Right lung (tissue), 5 donors: ENCODE measurements around the gene KDM4B. TPM values are rescaled to one million over a fixed set of nuclear protein-coding genes. Genes with fewer than 3 reads are reported as not detected.

Experiments used
- DNase-seq, 2 donors: peaks; one replicate each; pipeline ENCODE4 v3.0.0-alpha.2; 2013
- polyA plus RNA-seq, 5 donors: library from polyadenylated mRNA; unstranded; fragments of 120-200 nt; gene quantifications; one replicate each; pipeline versions ENCODE4 v1.2.1 to v1.2.3, GENCODE V29; 2013; ENCODE audit warnings: inconsistent platforms in 1 of 5, low replicate concordance in 1 of 5; ENCODE audit not compliant: insufficient read length in 5 of 5, insufficient read depth in 1 of 5

KDM4B gene
- polyA plus RNA-seq, 5 donors: 19.1 to 34.8 (median 24.8) TPM

DNA sequence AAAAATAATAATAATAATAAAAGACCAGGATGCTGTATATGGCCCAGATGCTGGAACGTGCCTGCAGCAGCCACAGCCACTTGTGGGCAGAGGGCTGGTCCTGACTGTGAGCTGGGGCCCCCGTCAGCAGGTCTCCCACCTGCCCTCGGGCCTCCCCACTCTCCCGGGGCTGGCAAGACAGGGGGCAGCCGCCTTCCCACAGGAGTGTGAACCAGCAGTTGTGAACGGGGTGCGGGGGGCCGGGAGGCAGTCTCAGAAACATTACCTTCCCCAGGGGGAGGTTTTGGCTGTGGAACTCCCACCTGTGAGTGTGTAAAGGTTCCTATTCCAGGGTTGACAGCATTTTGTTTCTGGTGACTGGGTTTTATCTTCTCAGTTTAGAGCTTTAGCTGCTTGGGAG lies 151.4 kb downstream of the KDM4B start:
- DNase-seq: no peak

DNA sequence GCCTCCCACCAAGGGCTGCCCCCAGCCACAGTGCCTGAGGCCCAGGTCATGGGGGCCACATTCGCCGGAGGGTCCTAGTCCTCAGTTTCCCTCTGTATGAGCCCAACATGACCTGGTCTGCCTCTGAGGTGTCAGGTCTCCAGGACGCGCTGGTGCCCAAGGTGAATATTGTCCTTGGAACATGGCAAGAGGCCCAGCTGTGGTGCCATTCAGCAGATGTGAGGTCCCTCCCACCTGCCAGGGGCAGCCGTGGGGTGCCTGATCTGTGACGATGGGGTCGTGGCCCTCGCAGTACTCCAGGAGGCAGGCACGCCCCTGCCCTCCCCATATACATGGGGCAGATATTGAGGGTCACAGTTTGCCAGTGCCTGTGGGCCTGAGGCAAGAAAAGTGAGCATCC lies 151.9 kb downstream of the KDM4B start:
- DNase-seq: no peak

DNA sequence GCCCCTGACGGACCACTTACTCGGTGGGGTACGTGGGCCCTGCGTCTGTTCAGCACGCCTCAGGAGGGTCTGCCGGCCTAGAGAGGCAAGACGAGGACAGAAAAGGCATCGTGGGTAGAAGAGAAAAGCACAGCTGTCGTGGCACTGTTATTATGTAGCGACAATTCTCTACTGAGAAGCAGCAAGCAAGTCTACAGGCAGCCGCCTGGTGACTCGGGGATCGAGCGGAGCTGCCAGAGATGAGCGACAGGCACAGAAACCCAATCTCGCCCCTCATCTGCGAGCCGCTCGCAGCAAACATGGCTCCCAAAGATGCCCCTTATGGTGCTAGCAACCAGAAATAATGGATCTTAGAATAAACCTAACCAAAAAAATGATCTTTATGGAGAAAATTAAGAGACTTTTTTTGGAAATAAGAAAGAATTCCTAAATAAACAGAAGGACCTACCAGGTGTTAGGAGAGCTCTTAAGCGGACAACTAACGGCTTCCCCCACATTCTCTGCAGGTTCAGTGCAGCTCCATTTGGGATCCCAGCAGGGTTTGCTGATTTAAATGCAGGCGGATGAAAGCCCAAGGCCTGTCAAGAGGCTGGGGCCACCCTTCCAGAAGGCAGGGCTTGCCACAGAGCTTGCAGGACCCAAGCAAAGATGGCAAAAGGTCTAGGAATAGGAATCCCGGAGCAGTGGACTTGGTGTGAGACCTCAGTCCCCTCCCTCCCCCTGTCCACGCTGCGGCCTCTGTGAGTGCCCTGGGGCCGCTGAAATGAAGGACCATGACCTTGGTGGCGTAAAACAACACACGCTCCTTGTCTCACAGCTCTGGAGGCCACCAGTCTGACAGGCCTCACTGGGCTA lies 152.6 kb downstream of the KDM4B start:
- DNase-seq: no peak

DNA sequence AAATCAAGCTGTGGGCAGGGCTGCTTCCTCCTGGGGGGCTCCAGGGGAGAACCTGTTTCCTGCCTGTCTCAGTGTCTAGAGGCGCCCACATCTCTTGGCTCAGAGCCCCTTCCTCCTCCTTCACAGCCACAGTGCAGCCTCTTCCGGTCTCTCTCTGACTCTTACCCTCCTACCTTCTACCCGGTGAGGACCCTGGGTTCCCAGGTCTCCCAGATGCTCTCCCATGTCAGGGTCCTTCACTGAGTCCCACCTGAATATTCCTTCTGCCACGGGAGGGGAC lies 153.1 kb downstream of the KDM4B start:
- DNase-seq: no peak

DNA sequence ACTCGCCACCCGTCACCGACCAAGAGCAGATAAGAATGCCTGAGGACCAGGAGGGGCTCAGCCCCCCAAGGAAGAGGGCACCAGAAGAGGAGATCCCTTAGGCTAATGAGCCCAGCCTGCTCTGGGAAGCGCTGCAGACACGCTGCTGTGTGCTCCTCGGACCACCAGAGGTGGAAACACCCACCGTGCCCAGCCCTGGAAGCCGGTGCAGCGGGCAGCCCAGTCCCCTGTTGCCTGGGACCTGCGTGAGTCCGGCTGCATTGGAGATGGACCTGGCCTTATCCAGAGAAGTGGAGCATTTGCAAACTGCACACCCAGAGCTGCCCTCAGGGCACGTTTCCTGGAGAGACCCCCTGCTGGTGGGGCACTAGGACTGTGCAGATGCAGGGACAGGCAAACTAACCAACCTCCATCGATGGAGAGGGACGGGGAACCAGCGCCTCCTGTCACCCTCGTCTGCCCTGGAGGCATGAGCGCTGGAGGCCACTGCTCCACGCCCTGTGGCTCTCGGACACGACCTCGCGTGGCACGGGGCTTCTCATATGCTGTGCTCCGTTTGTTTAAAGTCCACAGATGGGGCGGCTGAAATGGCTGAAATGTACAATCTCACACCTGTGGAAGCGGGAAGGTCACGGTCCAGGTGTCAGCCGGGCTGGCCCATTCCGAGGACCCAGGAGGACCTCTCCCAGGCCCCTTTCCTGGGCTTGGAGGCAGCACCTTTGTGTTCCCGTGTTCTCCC lies 153.9 kb downstream of the KDM4B start:
- DNase-seq: no peak

DNA sequence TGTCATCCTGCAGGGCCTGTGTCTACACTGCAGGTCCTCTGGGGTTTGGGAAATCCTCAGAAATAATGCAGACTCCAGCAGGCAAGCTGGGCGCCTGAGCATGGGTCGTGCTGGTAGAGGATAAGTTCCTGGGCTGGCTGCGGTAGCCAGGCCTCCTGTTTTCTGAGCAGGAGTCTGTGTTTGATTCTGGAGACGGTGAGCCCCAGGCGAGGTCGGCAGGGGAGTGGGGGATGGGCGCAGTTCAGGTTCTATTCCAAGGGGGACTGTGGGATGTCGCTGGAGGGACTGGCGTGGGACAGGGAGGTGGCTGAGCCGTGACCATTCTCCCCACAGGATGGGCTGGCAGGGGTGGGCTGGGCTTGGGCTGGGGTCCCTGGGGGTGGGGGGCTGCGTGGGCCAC lies 154.7 kb downstream of the KDM4B start:
- no peak for DNase-seq

DNA sequence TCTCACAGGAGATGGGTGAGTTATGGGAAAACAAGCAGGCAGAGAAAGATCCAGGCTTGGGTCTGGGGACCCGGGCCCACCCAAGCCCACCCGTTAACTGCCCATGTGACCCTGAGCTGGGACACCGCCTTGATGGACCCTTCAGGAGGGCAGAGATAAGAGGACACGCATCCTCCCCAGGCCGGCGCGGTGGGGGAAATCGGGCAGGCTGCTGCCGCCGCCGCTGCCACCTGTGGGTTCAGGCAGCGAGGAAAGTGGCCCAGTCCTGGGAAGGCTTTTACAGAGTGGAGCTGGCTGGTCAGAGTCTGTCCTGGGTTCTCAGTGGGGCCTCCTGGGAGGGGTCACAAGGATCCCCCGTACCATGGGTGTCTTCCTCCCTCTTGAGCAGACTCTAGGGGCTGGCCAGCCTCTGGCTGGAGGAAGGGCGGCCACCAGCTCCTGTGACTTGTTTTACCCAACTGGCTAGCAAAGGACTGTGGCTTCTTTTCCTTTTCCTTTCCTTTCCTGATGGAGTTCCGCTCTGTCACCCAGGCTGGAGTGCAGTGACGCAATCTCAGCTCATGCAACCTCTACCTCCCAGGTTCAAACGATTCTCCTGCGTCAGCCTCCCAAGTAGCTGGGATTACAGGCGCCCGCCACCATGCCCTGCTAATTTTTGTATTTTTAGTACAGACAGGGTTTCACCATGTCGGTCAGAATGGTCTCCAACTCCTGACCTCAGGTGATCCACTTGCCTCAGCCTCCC lies 155.4 kb downstream of the KDM4B start:
- no peak for DNase-seq

DNA sequence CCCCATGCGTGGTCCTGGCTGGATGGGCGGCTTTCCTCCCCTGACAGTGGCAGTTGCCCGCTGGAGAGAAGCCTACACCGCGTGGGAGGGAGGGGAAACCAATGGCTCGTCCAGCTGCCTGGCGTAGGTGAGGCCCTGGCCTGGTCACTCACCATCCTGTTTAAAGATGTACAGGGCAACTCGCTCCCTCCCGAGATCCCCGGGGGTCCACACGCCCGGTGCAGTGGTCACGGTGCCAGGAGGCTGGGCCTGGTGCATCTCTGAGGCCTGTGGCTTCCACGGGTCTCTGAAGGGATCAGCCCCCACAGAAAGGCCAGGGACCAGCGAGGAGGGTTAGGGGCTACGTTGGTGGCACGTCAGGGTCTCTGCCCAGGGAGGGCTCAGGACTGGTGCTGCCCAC lies 156.5 kb downstream of the KDM4B start:
- DNase-seq: no peak

DNA sequence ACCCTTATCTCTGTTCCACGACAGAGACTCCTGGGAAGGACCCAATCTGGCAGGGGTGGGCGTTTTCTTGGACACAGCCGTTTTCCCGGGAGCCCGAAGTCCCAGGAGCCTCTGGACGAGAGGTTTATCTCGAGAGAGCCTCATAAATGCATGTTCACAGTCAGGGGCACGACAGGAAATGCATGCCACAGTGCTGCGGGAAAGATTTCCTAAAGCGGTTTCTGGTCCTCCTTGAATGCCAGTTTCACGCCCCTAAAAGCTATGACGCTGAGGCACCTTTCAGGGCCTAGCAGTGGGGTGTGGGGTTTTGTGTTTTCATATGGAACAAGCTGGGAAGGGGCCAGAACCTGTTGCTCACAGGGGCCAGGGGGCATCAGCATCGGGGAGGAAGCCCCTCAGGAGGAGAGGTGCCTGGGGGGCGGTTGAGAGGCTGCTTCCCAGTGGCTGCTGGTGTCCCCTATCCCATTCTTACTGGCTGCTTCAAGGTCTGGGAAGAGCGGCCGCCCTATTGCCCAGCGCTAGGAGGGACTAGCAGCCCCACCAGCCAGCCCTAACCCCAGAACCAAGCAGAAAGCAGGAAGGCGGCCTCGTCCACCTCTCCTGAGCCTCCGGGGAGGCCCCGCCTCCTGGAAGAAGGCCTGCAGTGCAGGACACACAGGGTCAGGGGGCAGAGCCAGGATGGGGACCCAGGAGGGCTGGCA lies 157.0 kb downstream of the KDM4B start:
- no peak for DNase-seq

DNA sequence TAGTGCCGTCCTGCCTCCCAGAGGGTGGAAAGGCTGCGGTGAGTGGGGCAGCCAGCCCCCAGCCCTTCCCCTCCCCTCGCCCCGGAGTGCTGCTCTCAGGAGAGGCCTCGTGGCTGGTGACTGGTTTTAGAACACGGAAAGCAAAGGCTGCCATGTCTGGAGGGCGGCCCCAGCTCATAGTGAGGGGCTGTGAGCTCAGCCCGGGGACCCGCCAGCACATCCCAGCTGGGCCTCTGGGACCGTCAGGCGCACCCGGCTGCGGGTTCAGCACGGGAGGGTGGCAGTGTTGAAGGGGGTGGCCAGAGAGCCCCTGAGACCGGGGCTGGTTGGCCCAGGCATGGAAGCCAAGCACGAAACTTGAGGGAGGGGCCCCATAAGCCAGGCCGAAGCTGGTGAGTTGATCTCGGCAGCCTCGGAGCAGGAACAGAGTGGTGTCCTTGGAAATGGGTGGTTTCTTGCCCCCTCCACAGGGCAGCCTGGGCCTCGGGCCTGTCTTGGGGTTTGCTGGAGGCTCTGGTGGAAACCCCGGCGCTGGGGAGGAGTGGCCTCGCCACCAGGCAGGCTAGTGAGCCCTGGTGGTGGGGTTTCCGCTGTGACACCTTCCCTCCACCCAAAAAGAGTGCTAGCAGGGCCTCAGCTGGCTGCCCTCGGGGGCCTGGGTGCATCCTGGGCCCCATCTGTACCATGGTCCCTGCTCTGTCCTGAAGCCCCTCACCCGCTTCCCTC lies 157.7 kb downstream of the KDM4B start:
- no peak for DNase-seq

DNA sequence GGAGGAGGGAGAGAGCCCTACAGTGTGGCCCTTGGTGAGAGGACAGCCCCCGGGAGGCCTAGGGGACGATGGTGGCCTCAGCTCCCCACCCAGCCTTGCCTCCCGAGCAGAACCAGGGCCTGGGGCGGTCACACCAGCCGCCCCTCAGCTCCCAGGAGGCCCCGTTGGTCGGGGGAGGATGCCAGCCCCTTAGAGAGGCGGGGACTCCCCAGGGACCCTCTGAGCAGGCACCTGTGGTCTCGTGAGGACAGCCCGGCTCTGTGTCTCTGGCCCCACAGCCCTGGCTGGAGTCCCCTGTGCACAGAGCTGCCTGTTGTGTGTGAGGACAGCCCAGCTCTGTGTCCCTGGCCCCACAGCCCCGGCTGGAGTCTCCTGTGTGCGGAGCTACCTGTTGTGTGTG lies 158.8 kb downstream of the KDM4B start:
- DNase-seq: no peak

DNA sequence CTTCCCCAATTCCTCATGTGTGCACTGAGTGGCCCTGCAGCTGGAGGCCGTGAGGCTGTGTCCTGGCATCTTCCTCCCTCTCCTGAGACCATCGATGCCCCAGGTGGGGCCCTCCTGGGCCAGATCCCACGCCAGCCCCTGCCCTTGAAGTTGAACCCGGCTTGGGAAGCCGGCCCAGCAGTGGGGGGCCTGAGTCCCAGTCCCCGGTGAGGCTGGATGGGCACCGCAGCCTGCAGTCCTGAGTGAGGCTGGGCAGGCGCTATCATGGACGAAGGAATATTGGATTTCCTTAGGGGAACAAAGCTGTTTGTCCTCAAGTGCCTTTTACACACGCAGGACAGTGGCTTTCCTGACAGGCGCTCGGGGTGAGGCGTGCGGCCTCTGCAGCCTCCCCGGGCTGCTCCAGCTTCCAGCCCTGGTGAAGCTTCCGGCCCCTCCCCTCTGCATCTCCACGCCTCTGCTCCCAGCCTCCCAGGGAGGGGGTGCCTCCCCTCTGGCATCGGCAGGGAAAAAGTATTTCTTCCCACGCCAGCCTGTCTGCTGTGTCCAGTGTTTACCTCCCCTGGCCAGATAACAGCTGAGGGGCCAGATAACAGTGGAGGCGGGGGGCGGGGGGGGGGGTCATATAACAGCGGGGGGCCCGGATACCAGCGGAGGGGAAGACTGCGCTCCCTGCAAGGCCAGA lies 159.5 kb downstream of the KDM4B start:
- peak; percentile 55 to 62 for DNase-seq

DNA sequence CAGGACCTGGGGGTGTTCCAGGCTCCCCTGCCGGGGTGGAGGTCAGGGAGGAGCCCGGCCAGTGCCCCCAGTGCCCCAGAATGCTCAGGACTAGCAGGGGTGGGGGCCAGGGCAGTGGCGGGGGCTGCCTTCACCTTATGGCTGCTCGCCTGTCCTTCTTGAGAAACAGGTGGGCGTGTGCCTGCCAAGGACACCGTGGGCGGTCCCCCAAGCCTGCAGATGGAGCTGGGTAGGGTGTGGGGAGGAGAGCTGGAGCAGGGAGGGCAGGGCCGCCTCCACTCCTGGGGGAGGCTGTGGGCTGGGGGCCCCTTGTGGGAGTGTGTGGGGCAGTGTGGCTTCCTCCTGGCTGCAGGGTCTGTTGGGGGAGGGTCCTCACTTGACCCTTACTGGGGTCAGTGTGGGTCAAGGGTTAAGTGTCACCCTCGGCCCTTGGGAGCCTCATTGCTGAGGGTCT lies 160.1 kb downstream of the KDM4B start:
- DNase-seq: no peak

DNA sequence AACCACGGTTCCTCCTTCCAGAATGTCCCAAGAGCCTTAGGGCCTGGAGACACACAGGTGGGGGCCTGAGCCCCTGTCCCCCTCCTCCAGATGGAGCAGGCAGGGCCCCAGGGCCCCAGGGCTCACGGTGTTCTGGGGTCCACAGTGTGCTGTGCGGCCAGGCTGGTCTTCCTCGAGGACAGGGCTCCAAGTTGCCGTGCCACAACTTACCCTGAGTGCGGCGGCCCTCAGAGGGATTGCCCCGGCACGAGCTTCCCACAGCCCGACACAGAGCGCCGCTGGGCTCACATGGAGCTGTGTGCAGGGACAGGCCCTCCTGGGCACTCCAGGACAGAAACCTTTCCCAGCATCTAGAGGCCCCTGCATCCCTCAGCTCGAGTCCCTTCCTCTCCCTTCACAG lies 160.8 kb downstream of the KDM4B start:
- no peak for DNase-seq

DNA sequence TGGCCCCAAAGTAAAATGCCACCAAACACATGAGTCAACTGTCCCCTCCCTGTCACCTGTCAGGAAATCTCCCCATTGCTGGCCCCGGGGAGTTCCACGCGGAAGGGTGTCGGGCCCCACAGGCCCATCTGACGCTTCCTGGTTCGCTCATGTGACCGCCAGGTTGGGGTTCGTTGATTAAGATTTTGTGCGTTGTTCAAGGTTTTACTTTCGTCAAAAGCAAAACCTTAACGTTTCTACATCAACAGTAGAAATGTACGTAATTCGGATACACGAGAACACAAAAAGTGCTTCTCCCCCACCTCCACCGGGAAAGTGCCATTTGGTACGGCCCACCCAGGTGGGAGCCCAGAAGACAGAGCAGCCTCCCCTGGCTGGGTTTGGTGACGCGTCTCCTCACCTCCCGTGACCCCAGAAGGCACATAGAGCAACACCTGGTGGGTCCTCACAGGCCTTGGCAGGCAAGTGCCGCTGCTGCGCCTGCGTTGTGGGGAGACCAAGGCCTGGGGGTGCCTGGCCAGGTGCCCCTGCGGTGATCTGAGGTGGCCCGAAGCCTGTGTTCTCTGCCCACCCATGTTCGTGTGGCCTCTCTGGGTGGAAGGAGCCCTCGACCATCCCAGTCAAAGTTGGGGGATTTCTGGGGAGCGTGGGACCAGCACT lies 161.6 kb downstream of the KDM4B start:
- no peak for DNase-seq

DNA sequence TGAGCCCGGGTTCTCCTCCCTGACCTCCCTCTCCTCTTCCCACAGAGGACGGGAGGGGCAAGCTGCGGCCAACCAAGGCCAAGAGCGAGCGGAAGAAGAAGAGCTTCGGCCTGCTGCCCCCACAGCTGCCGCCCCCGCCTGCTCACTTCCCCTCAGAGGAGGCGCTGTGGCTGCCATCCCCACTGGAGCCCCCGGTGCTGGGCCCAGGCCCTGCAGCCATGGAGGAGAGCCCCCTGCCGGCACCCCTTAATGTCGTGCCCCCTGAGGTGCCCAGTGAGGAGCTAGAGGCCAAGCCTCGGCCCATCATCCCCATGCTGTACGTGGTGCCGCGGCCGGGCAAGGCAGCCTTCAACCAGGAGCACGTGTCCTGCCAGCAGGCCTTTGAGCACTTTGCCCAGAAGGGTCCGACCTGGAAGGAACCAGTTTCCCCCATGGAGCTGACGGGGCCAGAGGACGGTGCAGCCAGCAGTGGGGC lies 162.2 kb downstream of the KDM4B start:
- no peak for DNase-seq

DNA sequence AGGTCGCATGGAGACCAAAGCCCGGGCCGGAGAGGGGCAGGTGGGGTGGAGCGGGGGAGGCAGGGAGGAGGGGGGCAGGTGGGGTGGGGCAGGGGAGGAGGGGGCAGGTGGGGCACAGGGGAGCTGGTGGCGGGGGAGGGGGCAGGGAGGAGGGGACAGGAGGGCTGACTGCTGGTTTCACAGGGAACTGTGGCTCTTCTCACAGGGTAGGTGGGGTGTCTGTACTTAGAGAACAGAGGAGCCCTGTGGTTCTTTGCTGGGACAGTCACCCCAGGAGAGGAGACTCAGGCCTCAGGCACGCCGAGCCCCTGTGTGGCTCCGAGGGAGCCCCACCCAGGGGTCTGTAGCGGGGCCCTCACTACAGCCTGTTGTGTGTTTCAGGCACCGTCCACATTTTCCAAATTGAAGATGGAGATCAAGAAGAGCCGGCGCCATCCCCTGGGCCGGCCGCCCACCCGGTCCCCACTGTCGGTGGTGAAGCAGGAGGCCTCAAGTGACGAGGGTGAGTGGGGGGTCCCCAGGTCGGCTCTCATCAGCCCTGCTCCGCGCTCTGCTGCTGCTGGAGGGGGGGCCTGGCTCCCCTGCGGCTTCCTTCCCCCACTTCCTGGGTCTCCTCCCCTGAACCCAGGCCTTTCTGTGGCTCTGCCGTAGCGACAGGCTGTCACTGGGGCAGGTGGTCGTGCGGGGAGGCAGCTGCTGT lies 162.7 kb downstream of the KDM4B start:
- DNase-seq: no peak

DNA sequence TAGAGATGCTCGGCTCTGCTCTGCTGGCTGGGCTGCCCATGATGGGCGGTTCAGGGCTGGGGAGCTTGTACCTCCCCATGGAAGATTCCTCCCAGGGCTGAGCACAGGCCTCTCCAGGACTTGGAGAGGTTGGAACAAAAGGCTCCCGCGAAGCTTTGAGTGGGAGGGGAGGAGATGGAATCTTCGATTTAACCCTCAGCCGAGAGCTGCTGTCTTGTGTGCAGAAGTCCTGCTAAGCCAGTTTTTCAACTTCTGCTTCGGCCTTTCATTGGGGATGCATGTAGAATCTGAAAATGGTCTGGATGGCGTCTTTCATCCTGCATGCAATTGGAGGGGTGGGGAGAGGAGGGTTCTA lies 163.3 kb downstream of the KDM4B start:
- peak; percentile 46 to 54 for DNase-seq
